K562 (cell line): ENCODE data around the gene B3GALNT2. TPM values are rescaled to one million over a fixed set of nuclear protein-coding genes. Genes with fewer than 3 reads are reported as not detected.
A peak's percentile ranks its signal among the peaks of the same experiment; 100 is the strongest.

Source experiments
- CEBPZ ChIP-seq: fragments of 150-350 bp; IDR thresholded peaks from 2 replicates; pipeline ENCODE4 v1.6.1; 2014; ENCODE audit warnings: low read depth, mild to moderate bottlenecking, low read length, borderline replicate concordance
- HSF4 ChIP-seq: fragments of 250-450 bp; sonication (Bioruptor Pico); IDR thresholded peaks from 2 replicates; pipeline ENCODE4 v2.1.2; 2022; ENCODE audit warnings: mild to moderate bottlenecking, moderate library complexity, borderline replicate concordance
- MAFG ChIP-seq: fragments of 450-650 bp; conservative IDR thresholded peaks from 2 replicates; pipeline ENCODE4 v1.6.1; 2016; ENCODE audit warnings: missing genetic modification characterization, missing compliant biosample characterization
- PCBP2 ChIP-seq: fragments of 200-400 bp; formaldehyde crosslinking; IDR thresholded peaks from 2 replicates; pipeline ENCODE4 v1.6.1; 2018; ENCODE audit warnings: low read length, low read depth, mild to moderate bottlenecking, moderate library complexity; ENCODE audit not compliant: poor library complexity, severe bottlenecking
- TBP ChIP-seq: optimal IDR thresholded peaks from 2 replicates; pipeline ENCODE3; 2011; ENCODE audit warnings: low read depth, low read length, improper control_type of control experiment
- U2AF2 ChIP-seq: fragments of 200-400 bp; formaldehyde crosslinking; optimal IDR thresholded peaks from 2 replicates; pipeline ENCODE3; 2017; ENCODE audit warnings: low read depth, mild to moderate bottlenecking, low read length
- ZEB2 ChIP-seq: fragments of 450-650 bp; IDR thresholded peaks from 2 replicates; pipeline ENCODE4 v1.6.1; 2016
- ZNF174 ChIP-seq: fragments of 250-450 bp; sonication (Bioruptor Pico); IDR thresholded peaks from 2 replicates; pipeline ENCODE4 v1.4.0; 2020; ENCODE audit warnings: mild to moderate bottlenecking
- ZNF175 ChIP-seq: fragments of 200-800 bp; sonication (Bioruptor generic); IDR thresholded peaks from 2 replicates; pipeline ENCODE4 v1.6.1; 2016; ENCODE audit warnings: low read depth, mild to moderate bottlenecking, missing genetic modification characterization, missing compliant biosample characterization
- ZNF639 ChIP-seq, 2 experiments: fragments of 200-800 bp in 1 of 2; sonication (Bioruptor generic) in 1 of 2; sonication (generic) in 1 of 2; formaldehyde crosslinking in 1 of 2; IDR thresholded peaks in 1 of 2; conservative IDR thresholded peaks in 1 of 2; 2 replicates each; pipeline versions ENCODE4 v1.5.0 to v1.6.1; 2016 to 2020; ENCODE audit warnings: missing compliant biosample characterization in 1 of 2, missing genetic modification characterization in 1 of 2, missing genetic modification reagents in 1 of 2
- ZNF75A ChIP-seq: fragments of 450-650 bp; formaldehyde crosslinking; IDR thresholded peaks from 2 replicates; pipeline ENCODE4 v1.4.0; 2020; ENCODE audit warnings: mild to moderate bottlenecking
- polyA plus RNA-seq, 8 experiments: library from polyadenylated mRNA; depleted of rRNA in 4 of 8; stranded (reverse) in 5 of 8; unstranded in 3 of 8; fragments of >200 nt; fragmentation: Nextera tagmentation in 2 of 8; fragmentation: Illumina TruSeq in 1 of 8; extraction: Ambion mirVana in 2 of 8; extraction: Trizol in 1 of 8; gene quantifications; 2 replicates each; pipeline versions ENCODE4 v1.2.1 to v1.2.3, GENCODE V29; 2011 to 2014; ENCODE audit warnings: inconsistent platforms in 1 of 8, missing spikeins in 1 of 8
- total RNA-seq, 7 experiments: library from RNA; depleted of rRNA in 6 of 7; stranded (reverse); fragments of >200 nt in 6 of 7; fragmentation: Illumina TruSeq in 2 of 7; extraction: Trizol in 2 of 7; gene quantifications; 2 replicates each; pipeline versions ENCODE4 v1.2.1 to v1.2.3, GENCODE V29; 2011 to 2021; ENCODE audit warnings: low replicate concordance in 1 of 7
- TF ChIP-seq, protein P1 (sequence below): fragments of 450-650 bp; IDR thresholded peaks from one replicate; pipeline ENCODE4 v1.6.1; 2018; ENCODE audit warnings: mild to moderate bottlenecking, moderate library complexity; ENCODE audit not compliant: partially characterized antibody
- TF ChIP-seq, protein P2 (sequence below): fragments of 450-650 bp; IDR thresholded peaks from 2 replicates; pipeline ENCODE4 v1.7.1; 2018; ENCODE audit warnings: mild to moderate bottlenecking, low read depth; ENCODE audit not compliant: partially characterized antibody
- TF ChIP-seq, protein P3 (sequence below): sonication (generic); IDR thresholded peaks from 2 replicates; pipeline ENCODE4 v1.6.1; 2016

The B3GALNT2 gene
- total and polyA plus RNA-seq, 9 of the 15 experiments (the other 6 are each of a cell fraction or from before 2014, with no cell fraction given): 2.0 to 31.7 (median 22.9) TPM

DNA sequence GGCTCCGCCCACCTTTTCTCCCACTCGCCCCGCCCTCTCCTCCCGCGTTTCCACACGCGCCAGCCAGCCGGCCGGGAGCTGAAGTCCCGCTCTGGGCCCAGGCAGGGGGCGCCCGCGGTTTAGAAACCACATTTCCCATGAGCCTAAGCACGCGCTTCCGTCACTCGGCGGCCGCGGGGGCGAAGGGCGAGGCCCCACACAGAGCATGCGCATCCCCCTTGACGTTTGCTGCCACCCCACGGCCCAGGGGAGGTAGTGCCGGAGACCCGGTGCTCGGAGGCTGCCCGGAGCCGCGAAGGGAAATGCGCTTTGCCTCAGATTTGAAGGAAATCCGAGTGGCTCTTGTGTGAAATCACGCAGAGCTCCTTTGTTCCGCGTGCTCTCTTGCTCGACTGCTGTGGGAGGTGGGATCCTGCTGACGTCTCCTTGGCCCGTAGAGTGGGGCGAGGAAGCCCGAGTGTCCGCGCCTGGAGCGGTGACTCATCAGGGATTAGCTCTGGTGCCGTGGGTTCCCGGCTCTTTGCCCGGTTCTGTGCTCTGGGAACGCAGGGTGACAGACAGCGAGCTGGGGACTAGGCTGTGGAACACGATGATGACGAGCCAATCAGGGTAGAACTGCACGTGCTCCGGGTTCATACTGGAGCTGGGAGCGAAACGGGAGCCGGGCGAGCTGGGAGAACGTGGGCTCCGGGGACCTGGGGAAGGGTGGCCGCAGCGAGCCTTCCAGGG, 406 bp upstream of the B3GALNT2 start (continued):
- TF ChIP-seq PCBP2 (no peak), U2AF2 (no peak), MAFG (tag) (0 out of 2 replicates have a peak, but pooled peaks have one; percentile 38), ZNF174 (CRISPR knock-in tag) (peak; percentile 41; the same call in 1 of the 2 replicates), ZNF175 (CRISPR knock-in tag) (peak; percentile 68; the same call in 1 of the 2 replicates), CEBPZ (0 out of 2 replicates have a peak, but pooled peaks have one; percentile 10), TBP (peak; percentile 85), HSF4 (CRISPR knock-in tag) (no peak), ZEB2 (0 out of 2 replicates have a peak, but pooled peaks have one; percentile 29), ZNF639 (CRISPR knock-in tag; conservative IDR thresholded peaks at IDR 0.05 in 1 of 2, IDR thresholded peaks at IDR 0.05 in 1 of 2) (peak in 1 of 2 experiments; percentile 70; a peak in 1 of 4 replicates), ZNF75A (peak; percentile 52; the same call in 1 of the 2 replicates)
- TF ChIP-seq, protein P1, sequence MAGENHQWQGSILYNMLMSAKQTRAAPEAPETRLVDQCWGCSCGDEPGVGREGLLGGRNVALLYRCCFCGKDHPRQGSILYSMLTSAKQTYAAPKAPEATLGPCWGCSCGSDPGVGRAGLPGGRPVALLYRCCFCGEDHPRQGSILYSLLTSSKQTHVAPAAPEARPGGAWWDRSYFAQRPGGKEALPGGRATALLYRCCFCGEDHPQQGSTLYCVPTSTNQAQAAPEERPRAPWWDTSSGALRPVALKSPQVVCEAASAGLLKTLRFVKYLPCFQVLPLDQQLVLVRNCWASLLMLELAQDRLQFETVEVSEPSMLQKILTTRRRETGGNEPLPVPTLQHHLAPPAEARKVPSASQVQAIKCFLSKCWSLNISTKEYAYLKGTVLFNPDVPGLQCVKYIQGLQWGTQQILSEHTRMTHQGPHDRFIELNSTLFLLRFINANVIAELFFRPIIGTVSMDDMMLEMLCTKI: no peak
- TF ChIP-seq, protein P2, sequence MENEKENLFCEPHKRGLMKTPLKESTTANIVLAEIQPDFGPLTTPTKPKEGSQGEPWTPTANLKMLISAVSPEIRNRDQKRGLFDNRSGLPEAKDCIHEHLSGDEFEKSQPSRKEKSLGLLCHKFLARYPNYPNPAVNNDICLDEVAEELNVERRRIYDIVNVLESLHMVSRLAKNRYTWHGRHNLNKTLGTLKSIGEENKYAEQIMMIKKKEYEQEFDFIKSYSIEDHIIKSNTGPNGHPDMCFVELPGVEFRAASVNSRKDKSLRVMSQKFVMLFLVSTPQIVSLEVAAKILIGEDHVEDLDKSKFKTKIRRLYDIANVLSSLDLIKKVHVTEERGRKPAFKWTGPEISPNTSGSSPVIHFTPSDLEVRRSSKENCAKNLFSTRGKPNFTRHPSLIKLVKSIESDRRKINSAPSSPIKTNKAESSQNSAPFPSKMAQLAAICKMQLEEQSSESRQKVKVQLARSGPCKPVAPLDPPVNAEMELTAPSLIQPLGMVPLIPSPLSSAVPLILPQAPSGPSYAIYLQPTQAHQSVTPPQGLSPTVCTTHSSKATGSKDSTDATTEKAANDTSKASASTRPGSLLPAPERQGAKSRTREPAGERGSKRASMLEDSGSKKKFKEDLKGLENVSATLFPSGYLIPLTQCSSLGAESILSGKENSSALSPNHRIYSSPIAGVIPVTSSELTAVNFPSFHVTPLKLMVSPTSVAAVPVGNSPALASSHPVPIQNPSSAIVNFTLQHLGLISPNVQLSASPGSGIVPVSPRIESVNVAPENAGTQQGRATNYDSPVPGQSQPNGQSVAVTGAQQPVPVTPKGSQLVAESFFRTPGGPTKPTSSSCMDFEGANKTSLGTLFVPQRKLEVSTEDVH: peak; percentile 86
- TF ChIP-seq, protein P3, sequence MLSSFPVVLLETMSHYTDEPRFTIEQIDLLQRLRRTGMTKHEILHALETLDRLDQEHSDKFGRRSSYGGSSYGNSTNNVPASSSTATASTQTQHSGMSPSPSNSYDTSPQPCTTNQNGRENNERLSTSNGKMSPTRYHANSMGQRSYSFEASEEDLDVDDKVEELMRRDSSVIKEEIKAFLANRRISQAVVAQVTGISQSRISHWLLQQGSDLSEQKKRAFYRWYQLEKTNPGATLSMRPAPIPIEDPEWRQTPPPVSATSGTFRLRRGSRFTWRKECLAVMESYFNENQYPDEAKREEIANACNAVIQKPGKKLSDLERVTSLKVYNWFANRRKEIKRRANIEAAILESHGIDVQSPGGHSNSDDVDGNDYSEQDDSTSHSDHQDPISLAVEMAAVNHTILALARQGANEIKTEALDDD: no peak
